IMR-90 (cell line): ENCODE results near the gene SBF1.

ENCODE experiments used
- MAFK ChIP-seq: IDR thresholded peaks from 2 replicates; pipeline ENCODE4 v1.6.1; 2012; ENCODE audit warnings: low read depth, low read length, improper control_type of control experiment
- MAZ ChIP-seq: IDR thresholded peaks from 2 replicates; pipeline ENCODE4 v1.6.1; 2012; ENCODE audit warnings: low read depth, mild to moderate bottlenecking, low read length, improper control_type of control experiment, moderate library complexity, borderline replicate concordance
- NFE2L2 ChIP-seq: fragments of 150-350 bp; IDR thresholded peaks from 2 replicates; pipeline ENCODE4 v1.6.1; 2016; ENCODE audit warnings: low read depth, mild to moderate bottlenecking, low read length
- POLR2A ChIP-seq: IDR thresholded peaks from 2 replicates; pipeline ENCODE4 v1.6.1; 2012; ENCODE audit warnings: mild to moderate bottlenecking, low read depth, low read length
- RAD21 ChIP-seq: IDR thresholded peaks from 2 replicates; pipeline ENCODE4 v1.6.1; 2012; ENCODE audit warnings: low read length, improper control_type of control experiment
- TF ChIP-seq, protein P1 (sequence below): conservative IDR thresholded peaks from 2 replicates; pipeline ENCODE4 v1.5.1; 2012; ENCODE audit warnings: mild to moderate bottlenecking, low read depth, low read length, improper control_type of control experiment

DNA sequence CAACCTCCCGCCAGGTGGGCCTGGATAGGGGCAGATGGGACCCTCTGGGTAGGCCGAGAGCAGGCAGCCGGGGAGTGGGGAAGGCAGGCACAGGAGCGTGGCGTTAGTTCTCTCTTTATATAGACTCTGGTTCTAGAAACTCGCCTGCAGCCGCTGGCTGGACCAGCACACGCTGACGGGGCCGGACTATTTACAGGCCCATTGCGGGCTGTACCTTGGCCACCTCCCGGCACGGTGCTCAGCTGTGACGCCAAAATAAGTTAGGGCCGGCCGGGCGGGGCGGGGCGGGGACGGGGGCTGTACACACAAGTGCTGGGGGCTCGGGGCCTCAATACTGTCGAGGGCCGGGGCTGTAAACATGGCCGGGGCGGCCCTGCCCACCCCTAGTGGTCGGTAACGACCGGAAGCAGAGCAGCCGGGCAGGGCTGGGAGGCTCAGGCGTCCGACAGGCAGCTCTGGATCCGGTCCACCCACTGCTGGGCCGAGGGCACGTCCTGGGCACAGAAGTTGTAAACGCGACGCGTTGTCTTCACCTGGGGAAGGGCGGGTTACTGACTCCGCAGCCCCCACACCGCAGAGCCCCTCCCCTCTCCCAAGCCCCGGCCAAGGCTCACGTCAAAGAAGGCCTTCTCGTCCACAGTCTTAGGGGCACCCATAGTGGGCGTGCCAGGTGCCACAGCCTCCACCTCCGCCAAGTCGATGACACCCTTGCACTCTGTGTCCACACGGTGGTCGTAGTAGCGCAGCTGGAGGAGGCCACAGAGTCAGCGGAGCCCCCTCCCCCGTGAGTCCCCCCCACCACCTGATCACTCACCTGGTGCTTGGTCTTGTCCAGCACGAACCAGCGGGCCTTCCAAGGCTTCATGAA is 27.9 kb downstream of the SBF1 start:
- TF ChIP-seq, protein P1, sequence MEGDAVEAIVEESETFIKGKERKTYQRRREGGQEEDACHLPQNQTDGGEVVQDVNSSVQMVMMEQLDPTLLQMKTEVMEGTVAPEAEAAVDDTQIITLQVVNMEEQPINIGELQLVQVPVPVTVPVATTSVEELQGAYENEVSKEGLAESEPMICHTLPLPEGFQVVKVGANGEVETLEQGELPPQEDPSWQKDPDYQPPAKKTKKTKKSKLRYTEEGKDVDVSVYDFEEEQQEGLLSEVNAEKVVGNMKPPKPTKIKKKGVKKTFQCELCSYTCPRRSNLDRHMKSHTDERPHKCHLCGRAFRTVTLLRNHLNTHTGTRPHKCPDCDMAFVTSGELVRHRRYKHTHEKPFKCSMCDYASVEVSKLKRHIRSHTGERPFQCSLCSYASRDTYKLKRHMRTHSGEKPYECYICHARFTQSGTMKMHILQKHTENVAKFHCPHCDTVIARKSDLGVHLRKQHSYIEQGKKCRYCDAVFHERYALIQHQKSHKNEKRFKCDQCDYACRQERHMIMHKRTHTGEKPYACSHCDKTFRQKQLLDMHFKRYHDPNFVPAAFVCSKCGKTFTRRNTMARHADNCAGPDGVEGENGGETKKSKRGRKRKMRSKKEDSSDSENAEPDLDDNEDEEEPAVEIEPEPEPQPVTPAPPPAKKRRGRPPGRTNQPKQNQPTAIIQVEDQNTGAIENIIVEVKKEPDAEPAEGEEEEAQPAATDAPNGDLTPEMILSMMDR = no peak
- TF ChIP-seq RAD21 (no peak), MAFK (no peak), NFE2L2 (no peak), MAZ (no peak), POLR2A (no peak)
